OCI-LY3 (cell line): ENCODE results near the gene HAUS3.

ENCODE experiments used
- H2AFZ ChIP-seq: fragments of 200-600, 300-600 bp; shearing (Covaris generic); 2 replicates; pipeline ENCODE4 v1.6.0; 2014; ENCODE audit warnings: antibody characterized with exemption, low read depth, low read length
- H3K27ac ChIP-seq: fragments of 200-600, 300-600 bp; sonication (generic); 2 replicates; pipeline ENCODE4 v1.5.1; 2014; ENCODE audit warnings: mild to moderate bottlenecking, low read length, moderate library complexity, mixed read lengths
- H3K27me3 ChIP-seq: fragments of 200-600, 300-600 bp; sonication (generic); 2 replicates; pipeline ENCODE4 v1.6.1; 2014; ENCODE audit warnings: low read depth, low read length, mixed read lengths
- H3K36me3 ChIP-seq: fragments of 200-600, 300-600 bp; sonication (generic); replicated peaks from 2 replicates; pipeline ENCODE3; 2014; ENCODE audit warnings: low read depth, low read length, mixed read lengths
- H3K4me1 ChIP-seq: fragments of 300-600, 200-600 bp; sonication (generic); 2 replicates; pipeline ENCODE4 v1.6.1; 2014; ENCODE audit warnings: low read length, mixed read lengths
- H3K4me2 ChIP-seq: fragments of 200-600, 300-600 bp; sonication (generic); 2 replicates; pipeline ENCODE4 v1.6.1; 2014; ENCODE audit warnings: low read length, mixed read lengths
- H3K4me3 ChIP-seq: fragments of 300-600, 200-600 bp; sonication (generic); 2 replicates; pipeline ENCODE4 v1.5.1; 2014; ENCODE audit warnings: antibody characterized with exemption, mild to moderate bottlenecking, low read length, moderate library complexity
- H3K79me2 ChIP-seq: fragments of 300-600, 200-600 bp; shearing (Covaris generic); 2 replicates; pipeline ENCODE4 v1.6.1; 2014; ENCODE audit warnings: mild to moderate bottlenecking, low read length, mixed read lengths
- H3K9ac ChIP-seq: fragments of 300-600, 200-600 bp; shearing (Covaris generic); 2 replicates; pipeline ENCODE4 v1.6.0; 2014; ENCODE audit warnings: mild to moderate bottlenecking, low read length, moderate library complexity
- H3K9me3 ChIP-seq: fragments of 200-600, 300-600 bp; shearing (Covaris generic); 2 replicates; pipeline ENCODE4 v1.6.1; 2014; ENCODE audit warnings: low read length, mixed read lengths; ENCODE audit not compliant: insufficient read depth
- H4K20me1 ChIP-seq: fragments of 200-600, 300-600 bp; sonication (generic); 2 replicates; pipeline ENCODE4 v1.6.1; 2016; ENCODE audit warnings: low read length, mixed read lengths; ENCODE audit not compliant: insufficient read depth
- EZH2phosphoT487 ChIP-seq: fragments of 200-600 bp; shearing (Covaris generic); IDR thresholded peaks from 2 replicates; pipeline ENCODE4 v1.6.1; 2018; ENCODE audit warnings: antibody characterized with exemption, mixed run types, low read depth
- TF ChIP-seq, protein P1 (sequence below): fragments of 200-600, 300-600 bp; sonication (generic); IDR thresholded peaks from 2 replicates; pipeline ENCODE4 v1.5.1; 2014; ENCODE audit warnings: antibody characterized with exemption, low read length, low read depth

The HAUS3 gene

DNA sequence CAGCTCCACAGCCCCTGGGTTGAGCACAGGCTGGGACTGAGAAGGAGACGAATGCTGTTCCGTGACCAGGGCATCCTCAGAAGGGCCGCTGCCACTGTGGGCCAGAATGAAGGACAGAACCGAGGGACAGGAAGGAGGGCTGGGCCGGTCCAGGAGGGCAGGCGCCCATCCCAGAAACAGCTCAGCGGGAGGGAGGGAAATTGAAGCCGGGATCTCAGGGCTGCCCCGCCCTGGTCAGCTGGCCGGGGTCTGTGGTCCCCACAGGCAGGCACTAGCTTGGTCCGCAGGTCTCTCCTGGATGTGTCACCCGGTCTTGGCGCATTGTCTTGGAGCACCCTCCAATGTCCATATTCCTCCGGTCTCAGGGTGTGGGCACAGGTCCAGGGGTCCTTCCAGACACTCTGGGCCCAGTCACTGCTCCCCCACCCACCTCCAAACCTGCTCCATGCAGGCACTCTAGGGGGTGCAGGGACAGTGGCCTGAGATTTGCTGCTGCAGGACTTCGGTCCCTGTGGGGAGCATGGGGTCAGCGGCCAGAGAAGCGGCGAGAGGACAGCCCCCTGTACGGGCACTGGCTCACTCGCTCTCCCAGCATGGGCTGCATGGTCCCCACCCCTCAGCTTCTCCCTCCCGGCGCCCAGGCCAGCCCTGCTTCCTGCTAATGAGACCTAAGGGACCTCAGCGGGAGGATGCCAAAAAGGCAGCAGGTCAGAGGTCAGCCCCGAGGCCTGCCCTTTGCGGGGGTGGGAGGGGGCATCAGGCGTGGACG is 43.9 kb upstream of the HAUS3 start:
- Histone ChIP-seq H3K4me2 (no peak overlapping the region), H2AFZ (no peak overlapping the region), H3K4me3 (no peak overlapping the region), H3K27me3 (no peaks in the 10 kb centered on the region), H3K79me2 (no peaks in the 10 kb centered on the region), H3K27ac (no peak overlapping the region), H3K4me1 (peaks cover 13% of the 10 kb centered on the region), H3K9ac (no peak overlapping the region), H4K20me1 (no peaks in the 10 kb centered on the region), H3K9me3 (no peaks in the 10 kb centered on the region), H3K36me3 (no peaks in the 10 kb centered on the region)
- TF ChIP-seq, protein P1, sequence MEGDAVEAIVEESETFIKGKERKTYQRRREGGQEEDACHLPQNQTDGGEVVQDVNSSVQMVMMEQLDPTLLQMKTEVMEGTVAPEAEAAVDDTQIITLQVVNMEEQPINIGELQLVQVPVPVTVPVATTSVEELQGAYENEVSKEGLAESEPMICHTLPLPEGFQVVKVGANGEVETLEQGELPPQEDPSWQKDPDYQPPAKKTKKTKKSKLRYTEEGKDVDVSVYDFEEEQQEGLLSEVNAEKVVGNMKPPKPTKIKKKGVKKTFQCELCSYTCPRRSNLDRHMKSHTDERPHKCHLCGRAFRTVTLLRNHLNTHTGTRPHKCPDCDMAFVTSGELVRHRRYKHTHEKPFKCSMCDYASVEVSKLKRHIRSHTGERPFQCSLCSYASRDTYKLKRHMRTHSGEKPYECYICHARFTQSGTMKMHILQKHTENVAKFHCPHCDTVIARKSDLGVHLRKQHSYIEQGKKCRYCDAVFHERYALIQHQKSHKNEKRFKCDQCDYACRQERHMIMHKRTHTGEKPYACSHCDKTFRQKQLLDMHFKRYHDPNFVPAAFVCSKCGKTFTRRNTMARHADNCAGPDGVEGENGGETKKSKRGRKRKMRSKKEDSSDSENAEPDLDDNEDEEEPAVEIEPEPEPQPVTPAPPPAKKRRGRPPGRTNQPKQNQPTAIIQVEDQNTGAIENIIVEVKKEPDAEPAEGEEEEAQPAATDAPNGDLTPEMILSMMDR, result no peak
- no peak for TF ChIP-seq EZH2phosphoT487

DNA sequence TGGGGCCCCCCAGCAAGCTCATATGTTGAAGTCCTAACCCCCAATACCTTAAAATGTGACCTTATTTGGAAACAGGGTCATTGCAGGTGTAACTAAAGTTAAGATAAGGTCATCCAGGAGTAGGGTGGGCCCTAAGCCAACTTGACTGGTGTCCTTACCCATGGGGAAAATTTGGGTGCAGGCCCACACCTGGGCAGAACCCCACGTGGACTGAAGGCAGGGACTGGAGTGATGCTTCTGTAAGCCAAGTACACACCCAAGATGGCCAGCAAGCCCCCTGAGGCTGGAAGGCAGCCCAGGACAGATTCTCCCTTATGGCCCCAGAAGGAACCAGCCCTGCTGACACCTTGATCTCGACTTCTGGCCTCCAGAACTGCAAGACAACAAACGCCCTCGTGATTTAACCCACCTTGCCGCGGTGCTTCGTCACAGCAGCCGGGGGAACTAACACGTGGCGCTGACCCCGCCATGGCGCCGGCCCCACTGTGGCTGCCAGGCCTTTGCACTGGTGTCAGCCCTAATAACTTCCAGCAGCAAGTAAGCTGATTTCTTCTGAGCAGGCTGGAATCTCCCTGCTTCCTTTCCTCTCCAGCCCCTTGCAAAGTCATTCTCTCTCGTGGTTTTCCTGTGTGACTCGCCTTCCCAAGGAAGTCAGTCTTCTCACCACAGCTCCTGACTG is 43.2 kb upstream of the HAUS3 start:
- no peak overlapping the region for H3K4me3 ChIP-seq
- no peak overlapping the region for H3K9ac ChIP-seq
- TF ChIP-seq, protein P1, result no peak
- no peak for TF ChIP-seq EZH2phosphoT487

DNA sequence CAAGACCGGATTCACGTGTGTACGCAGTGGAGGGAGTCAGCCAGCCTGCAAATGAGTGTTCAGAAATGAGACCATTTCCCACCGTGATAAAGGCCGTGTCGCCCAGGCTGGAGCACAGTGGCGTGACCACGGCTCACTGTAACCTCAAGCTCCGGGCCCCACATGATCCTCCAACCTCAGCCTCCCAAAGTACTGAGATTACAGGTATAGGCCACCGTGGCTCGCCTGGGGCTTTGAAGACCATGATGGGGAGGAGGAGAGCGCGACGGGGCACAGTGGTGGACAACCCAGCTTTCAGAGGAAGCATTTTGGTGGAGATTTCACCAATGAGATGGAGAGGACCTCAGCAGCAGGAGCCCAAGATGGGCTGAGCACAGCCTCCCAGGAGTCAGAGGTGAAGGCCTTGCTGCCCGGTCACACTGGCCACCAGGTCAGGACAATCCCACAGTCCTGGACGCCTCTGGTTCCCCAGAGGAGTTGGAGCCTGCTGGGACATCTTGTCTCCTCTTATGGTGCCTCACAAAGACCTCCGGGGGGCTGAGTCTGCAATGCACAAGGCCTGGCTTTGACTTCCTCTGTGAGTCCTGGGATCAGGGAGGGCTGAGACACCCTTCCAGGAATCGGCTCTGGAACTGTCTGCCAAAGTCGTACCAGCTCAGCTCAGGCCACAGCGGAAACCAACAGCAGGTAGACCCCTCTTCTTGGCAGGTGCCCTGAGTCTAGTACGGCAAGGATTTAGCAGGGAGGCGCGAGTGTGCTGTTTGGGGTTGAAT is 42.4 kb upstream of the HAUS3 start:
- H3K79me2 ChIP-seq, result no peaks in the 10 kb centered on the region
- H3K9ac ChIP-seq, result no peak overlapping the region
- no peak overlapping the region for H3K27ac ChIP-seq
- no peaks in the 10 kb centered on the region for H3K9me3 ChIP-seq
- no peaks in the 10 kb centered on the region for H3K27me3 ChIP-seq
- no peaks in the 10 kb centered on the region for H4K20me1 ChIP-seq
- peaks cover 14% of the 10 kb centered on the region for H3K4me1 ChIP-seq
- no peak overlapping the region for H2AFZ ChIP-seq
- H3K4me2 ChIP-seq, result no peak overlapping the region
- no peak overlapping the region for H3K4me3 ChIP-seq
- H3K36me3 ChIP-seq, result no peaks in the 10 kb centered on the region
- TF ChIP-seq EZH2phosphoT487, result no peak
- TF ChIP-seq, protein P1, result no peak

More for the DNA sequence above, 43.2 kb upstream of the HAUS3 start:
- Histone ChIP-seq H3K9me3 (no peaks in the 10 kb centered on the region), H3K4me2 (no peak overlapping the region), H4K20me1 (no peaks in the 10 kb centered on the region), H3K27me3 (no peaks in the 10 kb centered on the region), H3K36me3 (no peaks in the 10 kb centered on the region), H3K4me1 (peaks cover 10% of the 10 kb centered on the region), H3K27ac (no peak overlapping the region), H3K79me2 (no peaks in the 10 kb centered on the region), H2AFZ (no peak overlapping the region)

DNA sequence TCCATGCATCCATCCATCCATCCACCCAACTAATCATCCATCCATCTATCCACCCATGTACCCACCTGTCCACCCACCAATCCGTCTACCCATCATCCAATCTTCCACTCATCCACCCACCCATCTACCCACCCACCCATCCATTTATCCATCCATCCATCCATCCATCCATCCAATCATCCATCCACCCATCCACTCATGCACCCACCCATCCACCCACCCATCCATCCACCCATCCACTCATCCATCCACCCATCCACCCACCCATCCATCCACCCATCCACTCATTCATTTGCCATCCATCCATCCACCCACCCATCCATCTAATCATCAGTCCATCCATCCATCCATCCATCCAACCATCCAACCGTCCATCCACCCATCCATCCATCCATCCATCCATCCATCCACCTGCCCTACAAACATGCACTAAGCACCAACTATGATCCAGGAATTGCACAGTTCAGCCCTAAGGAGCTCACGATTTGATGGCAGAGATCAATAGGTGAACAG is 41.3 kb upstream of the HAUS3 start:
- Histone ChIP-seq H3K36me3 (no peaks in the 10 kb centered on the region), H3K9me3 (no peaks in the 10 kb centered on the region), H2AFZ (no peak overlapping the region), H3K79me2 (no peaks in the 10 kb centered on the region), H3K9ac (no peak overlapping the region), H3K4me1 (peaks cover 14% of the 10 kb centered on the region), H3K27ac (no peak overlapping the region), H3K4me2 (no peak overlapping the region), H4K20me1 (no peaks in the 10 kb centered on the region), H3K4me3 (no peak overlapping the region), H3K27me3 (no peaks in the 10 kb centered on the region)
- no peak for TF ChIP-seq EZH2phosphoT487
- TF ChIP-seq, protein P1, result no peak
